BE2C (cell line): ENCODE results near the gene ADCY6.

ENCODE experiments used
- DNase-seq: peaks from one replicate; pipeline ENCODE4 v3.0.0-alpha.2; 2020
- H3K27me3 ChIP-seq: fragments of 250-450 bp; sonication (Bioruptor Pico); 2 replicates; pipeline ENCODE4 v1.5.1; 2020; ENCODE audit warnings: mild to moderate bottlenecking
- H3K36me3 ChIP-seq: fragments of 250-450 bp; sonication (Bioruptor Pico); 2 replicates; pipeline ENCODE4 v1.5.1; 2020; ENCODE audit warnings: mild to moderate bottlenecking
- H3K4me1 ChIP-seq: fragments of 250-450 bp; sonication (Bioruptor Pico); 2 replicates; pipeline ENCODE4 v1.5.1; 2020
- H3K4me3 ChIP-seq: 2 replicates; pipeline ENCODE4 v1.5.1; 2011; ENCODE audit warnings: low read depth, low read length
- H3K9me3 ChIP-seq: fragments of 250-450 bp; sonication (Bioruptor Pico); 2 replicates; pipeline ENCODE4 v1.5.1; 2020
- TF ChIP-seq, protein P1 (sequence below): IDR thresholded peaks from 2 replicates; pipeline ENCODE4 v1.5.1; 2012; ENCODE audit warnings: mild to moderate bottlenecking, low read depth, low read length

ADCY6 gene

GRCh38 chr12:48828293-48828692 lies 39.4 kb upstream of the ADCY6 start:
- TF ChIP-seq, protein P1, sequence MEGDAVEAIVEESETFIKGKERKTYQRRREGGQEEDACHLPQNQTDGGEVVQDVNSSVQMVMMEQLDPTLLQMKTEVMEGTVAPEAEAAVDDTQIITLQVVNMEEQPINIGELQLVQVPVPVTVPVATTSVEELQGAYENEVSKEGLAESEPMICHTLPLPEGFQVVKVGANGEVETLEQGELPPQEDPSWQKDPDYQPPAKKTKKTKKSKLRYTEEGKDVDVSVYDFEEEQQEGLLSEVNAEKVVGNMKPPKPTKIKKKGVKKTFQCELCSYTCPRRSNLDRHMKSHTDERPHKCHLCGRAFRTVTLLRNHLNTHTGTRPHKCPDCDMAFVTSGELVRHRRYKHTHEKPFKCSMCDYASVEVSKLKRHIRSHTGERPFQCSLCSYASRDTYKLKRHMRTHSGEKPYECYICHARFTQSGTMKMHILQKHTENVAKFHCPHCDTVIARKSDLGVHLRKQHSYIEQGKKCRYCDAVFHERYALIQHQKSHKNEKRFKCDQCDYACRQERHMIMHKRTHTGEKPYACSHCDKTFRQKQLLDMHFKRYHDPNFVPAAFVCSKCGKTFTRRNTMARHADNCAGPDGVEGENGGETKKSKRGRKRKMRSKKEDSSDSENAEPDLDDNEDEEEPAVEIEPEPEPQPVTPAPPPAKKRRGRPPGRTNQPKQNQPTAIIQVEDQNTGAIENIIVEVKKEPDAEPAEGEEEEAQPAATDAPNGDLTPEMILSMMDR, result no peak
- H3K36me3 ChIP-seq, result peaks cover 45% of the 10 kb centered on the region
- H3K27me3 ChIP-seq, result no peaks in the 10 kb centered on the region
- no peak overlapping the region for H3K4me3 ChIP-seq
- H3K9me3 ChIP-seq, result no peaks in the 10 kb centered on the region
- no peaks in the 10 kb centered on the region for H3K4me1 ChIP-seq
- no peak for DNase-seq

- DNase-seq, result no peak
- peaks cover 38% of the 10 kb centered on the region for H3K36me3 ChIP-seq
- no peaks in the 10 kb centered on the region for H3K27me3 ChIP-seq
- TF ChIP-seq, protein P1, result no peak
- no peaks in the 10 kb centered on the region for H3K4me1 ChIP-seq
- no peaks in the 10 kb centered on the region for H3K9me3 ChIP-seq
- no peak overlapping the region for H3K4me3 ChIP-seq
Measured at GRCh38 chr12:48827513-48828096, 38.7 kb upstream of the ADCY6 start.

- Histone ChIP-seq H3K4me3 (no peak overlapping the region), H3K27me3 (no peaks in the 10 kb centered on the region), H3K9me3 (no peaks in the 10 kb centered on the region), H3K4me1 (no peaks in the 10 kb centered on the region), H3K36me3 (peaks cover 32% of the 10 kb centered on the region)
- TF ChIP-seq, protein P1, result no peak
- DNase-seq, result no peak
Measured at GRCh38 chr12:48827026-48827425, 38.1 kb upstream of the ADCY6 start.

DNA sequence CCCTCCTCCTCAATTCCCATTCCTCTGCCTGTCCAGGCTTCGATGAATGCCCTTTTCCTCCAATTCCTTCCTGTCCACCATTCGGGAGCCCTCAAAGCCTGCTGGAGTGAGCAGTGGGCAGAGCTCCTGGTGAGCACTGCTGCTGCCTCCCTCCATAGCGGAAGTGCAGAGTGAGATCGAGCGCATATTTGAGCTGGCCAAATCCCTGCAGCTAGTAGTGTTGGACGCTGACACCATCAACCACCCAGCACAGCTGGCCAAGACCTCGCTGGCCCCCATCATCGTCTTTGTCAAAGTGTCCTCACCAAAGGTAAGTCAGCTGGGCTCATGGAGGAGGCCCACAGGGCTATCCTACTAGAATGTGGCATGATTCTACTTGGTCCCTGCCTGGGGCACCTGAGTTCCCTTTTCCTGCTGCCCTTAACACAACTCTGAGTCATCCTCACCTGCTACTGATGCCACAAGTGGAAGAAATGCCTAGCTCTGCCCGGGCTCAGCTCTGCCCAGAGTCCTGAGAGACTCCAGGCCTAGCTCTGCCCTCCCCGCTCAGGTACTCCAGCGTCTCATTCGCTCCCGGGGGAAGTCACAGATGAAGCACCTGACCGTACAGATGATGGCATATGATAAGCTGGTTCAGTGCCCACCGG lies 37.4 kb upstream of the ADCY6 start:
- peaks cover 25% of the 10 kb centered on the region for H3K36me3 ChIP-seq

DNA sequence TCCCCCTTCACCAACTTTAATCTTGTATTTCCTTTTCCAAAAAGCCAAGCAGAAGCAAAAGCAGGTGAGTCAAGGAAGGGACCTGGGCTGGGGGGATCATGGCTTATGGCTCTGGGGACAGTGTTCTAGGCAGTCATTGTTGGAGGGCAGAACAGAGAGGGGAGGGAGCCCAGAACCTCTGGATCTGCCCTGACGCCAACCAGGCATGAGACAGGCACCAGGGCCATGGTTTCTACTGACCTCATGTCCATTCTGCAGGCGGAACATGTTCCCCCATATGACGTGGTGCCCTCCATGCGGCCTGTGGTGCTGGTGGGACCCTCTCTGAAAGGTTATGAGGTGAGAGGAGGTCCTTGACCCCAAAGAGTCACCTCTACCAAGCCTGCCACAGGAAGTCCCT lies 36.0 kb upstream of the ADCY6 start:
- TF ChIP-seq, protein P1, result no peak
- H3K36me3 ChIP-seq, result peaks cover 14% of the 10 kb centered on the region
- no peak overlapping the region for H3K4me3 ChIP-seq
- no peaks in the 10 kb centered on the region for H3K9me3 ChIP-seq
- no peak for DNase-seq
- H3K4me1 ChIP-seq, result no peaks in the 10 kb centered on the region
- no peaks in the 10 kb centered on the region for H3K27me3 ChIP-seq

More for the DNA sequence above, 37.4 kb upstream of the ADCY6 start:
- Histone ChIP-seq H3K9me3 (no peaks in the 10 kb centered on the region), H3K4me3 (no peak overlapping the region), H3K27me3 (no peaks in the 10 kb centered on the region), H3K4me1 (no peaks in the 10 kb centered on the region)
- DNase-seq, result no peak
- TF ChIP-seq, protein P1, result no peak

DNA sequence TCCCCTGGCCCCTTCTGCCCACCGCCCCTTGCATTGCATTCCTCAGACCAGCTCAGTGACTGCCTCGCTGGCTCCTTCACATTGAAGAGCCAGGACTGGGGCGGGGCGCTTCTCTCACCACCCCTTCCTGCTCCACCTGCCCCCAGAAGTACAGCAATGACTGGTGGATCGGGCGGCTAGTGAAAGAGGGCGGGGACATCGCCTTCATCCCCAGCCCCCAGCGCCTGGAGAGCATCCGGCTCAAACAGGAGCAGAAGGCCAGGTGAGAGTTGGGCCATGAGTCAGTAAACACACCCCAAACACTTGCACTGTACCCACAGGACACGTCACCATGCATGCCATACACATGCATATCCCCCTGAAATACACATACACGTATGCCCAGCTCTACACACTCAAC lies 35.2 kb upstream of the ADCY6 start:
- H3K4me3 ChIP-seq, result no peak overlapping the region
- TF ChIP-seq, protein P1, result no peak
- no peak for DNase-seq
- H3K27me3 ChIP-seq, result no peaks in the 10 kb centered on the region
- no peaks in the 10 kb centered on the region for H3K9me3 ChIP-seq
- H3K36me3 ChIP-seq, result peaks cover 10% of the 10 kb centered on the region
- H3K4me1 ChIP-seq, result no peaks in the 10 kb centered on the region
